GM12801 (cell line): ENCODE measurements around the gene EEF1B2.

Source experiments
- CTCF ChIP-seq: IDR thresholded peaks from one replicate; pipeline ENCODE4 v1.5.1; 2011; ENCODE audit warnings: control low read depth; ENCODE audit not compliant: insufficient read length; ENCODE audit errors: extremely low read depth

Gene EEF1B2

GRCh38 chr2:206176901-206177300 is 17.2 kb downstream of the EEF1B2 start:
- TF ChIP-seq CTCF: no peak

- no peak for TF ChIP-seq CTCF
Measured at GRCh38 chr2:206189691-206190090, 30.0 kb downstream of the EEF1B2 start.

GRCh38 chr2:206190111-206190510 is 30.4 kb downstream of the EEF1B2 start:
- no peak for TF ChIP-seq CTCF

- no peak for TF ChIP-seq CTCF
Measured at GRCh38 chr2:206190689-206191088, 31.0 kb downstream of the EEF1B2 start.

- no peak for TF ChIP-seq CTCF
Measured at GRCh38 chr2:206192157-206192556, 32.5 kb downstream of the EEF1B2 start.

GRCh38 chr2:206193671-206194357 is 34.1 kb downstream of the EEF1B2 start:
- TF ChIP-seq CTCF: no peak

- TF ChIP-seq CTCF: no peak
Measured at GRCh38 chr2:206198677-206199076, 39.0 kb downstream of the EEF1B2 start.
